Measurements from ENCODE around the gene SLC25A51.

The SLC25A51 gene

DNA sequence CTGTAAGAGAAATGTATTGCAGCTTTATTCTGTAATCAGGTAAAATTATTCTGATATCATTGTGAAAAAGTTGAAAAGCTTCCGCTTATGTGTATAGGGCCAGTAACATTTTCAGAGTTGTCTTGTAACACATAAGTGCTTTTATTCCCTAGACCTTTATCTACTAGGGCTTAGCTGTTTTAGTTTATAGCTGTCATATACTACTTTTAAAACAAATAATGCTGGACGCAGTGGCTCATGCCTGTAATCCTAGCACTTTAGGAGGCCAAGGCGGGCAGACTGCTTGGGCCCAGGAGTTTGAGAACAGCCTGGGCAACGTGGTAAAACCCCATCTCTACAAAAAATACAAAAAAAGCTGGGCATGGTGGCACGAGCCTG is 33.1 kb downstream of the SLC25A51 start:
- Histone ChIP-seq H3K4me1 (ENCODE audit: insufficient read depth, low read length, poor library complexity, severe bottlenecking) (no peaks in the 10 kb centered on the region), H4K20me1 (ENCODE audit: insufficient read depth, low read length, poor library complexity, severe bottlenecking) (no peaks in the 10 kb centered on the region), H3K4me3 (ENCODE audit: low read length, poor library complexity, severe bottlenecking) (no peak overlapping the region), H3K4me2 (ENCODE audit: low read depth, low read length, poor library complexity, severe bottlenecking) (no peak overlapping the region), H3F3A (ENCODE audit: low read depth) (no peaks in the 10 kb centered on the region), H3K79me2 (ENCODE audit: insufficient read depth, low read length) (no peaks in the 10 kb centered on the region), H3K9ac (ENCODE audit: low read depth, low read length, poor library complexity, severe bottlenecking) (no peak overlapping the region), H2AFZ (ENCODE audit: low read length) (no peak overlapping the region), H3K9me2 (replicated peaks; ENCODE audit: low read depth, low read length) (no peaks in the 10 kb centered on the region), H3K36me3 (ENCODE audit: insufficient read depth, low read length) (no peaks in the 10 kb centered on the region), H3K27me3 (ENCODE audit: insufficient read depth, low read length, poor library complexity, severe bottlenecking) (no peaks in the 10 kb centered on the region), H3K9me3 (ENCODE audit: insufficient read depth, low read depth, low read length) (no peaks in the 10 kb centered on the region)
- no peak for TF ChIP-seq EZH2phosphoT487 (IDR thresholded peaks at IDR 0.05; ENCODE audit: borderline replicate concordance)
- TF ChIP-seq, protein P1, sequence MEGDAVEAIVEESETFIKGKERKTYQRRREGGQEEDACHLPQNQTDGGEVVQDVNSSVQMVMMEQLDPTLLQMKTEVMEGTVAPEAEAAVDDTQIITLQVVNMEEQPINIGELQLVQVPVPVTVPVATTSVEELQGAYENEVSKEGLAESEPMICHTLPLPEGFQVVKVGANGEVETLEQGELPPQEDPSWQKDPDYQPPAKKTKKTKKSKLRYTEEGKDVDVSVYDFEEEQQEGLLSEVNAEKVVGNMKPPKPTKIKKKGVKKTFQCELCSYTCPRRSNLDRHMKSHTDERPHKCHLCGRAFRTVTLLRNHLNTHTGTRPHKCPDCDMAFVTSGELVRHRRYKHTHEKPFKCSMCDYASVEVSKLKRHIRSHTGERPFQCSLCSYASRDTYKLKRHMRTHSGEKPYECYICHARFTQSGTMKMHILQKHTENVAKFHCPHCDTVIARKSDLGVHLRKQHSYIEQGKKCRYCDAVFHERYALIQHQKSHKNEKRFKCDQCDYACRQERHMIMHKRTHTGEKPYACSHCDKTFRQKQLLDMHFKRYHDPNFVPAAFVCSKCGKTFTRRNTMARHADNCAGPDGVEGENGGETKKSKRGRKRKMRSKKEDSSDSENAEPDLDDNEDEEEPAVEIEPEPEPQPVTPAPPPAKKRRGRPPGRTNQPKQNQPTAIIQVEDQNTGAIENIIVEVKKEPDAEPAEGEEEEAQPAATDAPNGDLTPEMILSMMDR (conservative IDR thresholded peaks at IDR 0.05; ENCODE audit: low read length): no peak

DNA sequence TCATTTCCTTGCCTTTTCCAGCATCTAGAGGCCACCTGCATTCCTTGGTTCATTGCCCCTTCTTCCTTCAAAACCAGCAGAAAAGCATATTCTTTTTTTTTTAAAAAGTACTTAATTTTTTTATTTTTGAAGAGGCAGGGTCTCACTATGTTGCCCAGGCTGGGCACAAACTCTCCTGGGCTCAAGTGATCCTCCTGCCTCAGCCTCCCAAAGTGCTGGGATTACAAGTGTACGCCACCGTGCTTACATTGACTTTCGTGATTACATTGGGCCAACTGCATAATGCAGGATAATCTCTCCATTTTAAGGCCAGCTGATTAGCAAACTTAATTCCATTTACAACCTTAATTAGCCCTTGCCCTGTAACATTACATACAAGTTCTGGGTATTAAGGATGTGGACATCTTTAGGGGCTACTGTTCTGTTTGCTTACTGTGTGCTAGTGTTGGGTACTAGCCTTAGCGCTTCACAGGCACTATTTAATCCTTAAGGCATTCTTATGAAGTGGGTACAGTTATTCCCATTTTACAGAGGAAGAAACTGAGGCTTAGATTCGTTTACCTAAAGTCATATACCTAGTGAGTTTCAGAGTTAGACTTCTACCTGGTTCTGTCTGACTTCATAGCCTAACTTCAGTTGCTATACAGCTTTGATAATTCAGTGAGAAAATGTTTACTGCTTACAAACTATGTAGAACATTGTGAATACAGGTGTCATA is 33.7 kb downstream of the SLC25A51 start:
- H3K9me2 ChIP-seq (replicated peaks; ENCODE audit: low read depth, low read length): no peaks in the 10 kb centered on the region
- H3K36me3 ChIP-seq (ENCODE audit: insufficient read depth, low read length): no peaks in the 10 kb centered on the region
- H3K79me2 ChIP-seq (ENCODE audit: insufficient read depth, low read length): no peaks in the 10 kb centered on the region
- H4K20me1 ChIP-seq (ENCODE audit: insufficient read depth, low read length, poor library complexity, severe bottlenecking): no peaks in the 10 kb centered on the region
- H3K4me3 ChIP-seq (ENCODE audit: low read length, poor library complexity, severe bottlenecking): no peak overlapping the region
- H3K9me3 ChIP-seq (ENCODE audit: insufficient read depth, low read depth, low read length): no peaks in the 10 kb centered on the region
- no peaks in the 10 kb centered on the region for H3F3A ChIP-seq (ENCODE audit: low read depth)
- no peak overlapping the region for H3K9ac ChIP-seq (ENCODE audit: low read depth, low read length, poor library complexity, severe bottlenecking)
- no peaks in the 10 kb centered on the region for H3K27me3 ChIP-seq (ENCODE audit: insufficient read depth, low read length, poor library complexity, severe bottlenecking)
- H3K4me1 ChIP-seq (ENCODE audit: insufficient read depth, low read length, poor library complexity, severe bottlenecking): no peaks in the 10 kb centered on the region
- TF ChIP-seq, protein P1 (conservative IDR thresholded peaks at IDR 0.05; ENCODE audit: low read length): no peak
- no peak for TF ChIP-seq EZH2phosphoT487 (IDR thresholded peaks at IDR 0.05; ENCODE audit: borderline replicate concordance)
- no peak overlapping the region for H3K4me2 ChIP-seq (ENCODE audit: low read depth, low read length, poor library complexity, severe bottlenecking)
- no peak overlapping the region for H2AFZ ChIP-seq (ENCODE audit: low read length)

DNA sequence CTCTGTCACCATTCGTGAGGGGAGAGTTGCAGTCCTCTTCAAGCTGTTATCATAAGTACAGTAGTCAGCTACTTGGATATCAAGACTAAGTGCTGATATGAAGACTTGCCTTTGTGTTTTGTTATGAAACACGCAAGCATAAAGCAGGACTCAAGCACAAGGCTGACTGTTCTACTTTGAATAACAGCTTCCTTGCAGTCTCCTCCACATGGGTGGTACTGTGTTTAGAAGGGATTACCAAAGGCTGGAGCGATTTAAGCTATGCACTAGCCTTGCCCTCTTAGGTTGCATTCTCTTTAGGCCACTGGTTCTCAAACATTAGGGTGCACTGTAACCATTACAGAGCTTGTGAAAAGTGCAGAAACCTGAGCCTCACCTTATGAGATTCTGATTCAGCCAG is 41.4 kb downstream of the SLC25A51 start:
- H3F3A ChIP-seq (ENCODE audit: low read depth): no peaks in the 10 kb centered on the region
- H3K4me3 ChIP-seq (ENCODE audit: low read length, poor library complexity, severe bottlenecking): no peak overlapping the region
- H3K4me2 ChIP-seq (ENCODE audit: low read depth, low read length, poor library complexity, severe bottlenecking): no peak overlapping the region
- H3K79me2 ChIP-seq (ENCODE audit: insufficient read depth, low read length): no peaks in the 10 kb centered on the region
- no peaks in the 10 kb centered on the region for H4K20me1 ChIP-seq (ENCODE audit: insufficient read depth, low read length, poor library complexity, severe bottlenecking)
- H3K9ac ChIP-seq (ENCODE audit: low read depth, low read length, poor library complexity, severe bottlenecking): no peak overlapping the region
- peaks cover 25% of the 10 kb centered on the region; the same call in 1 of the 2 replicates for H3K36me3 ChIP-seq (ENCODE audit: insufficient read depth, low read length)
- TF ChIP-seq EZH2phosphoT487 (IDR thresholded peaks at IDR 0.05; ENCODE audit: borderline replicate concordance): no peak
- TF ChIP-seq, protein P1 (conservative IDR thresholded peaks at IDR 0.05; ENCODE audit: low read length): no peak
- H2AFZ ChIP-seq (ENCODE audit: low read length): no peak overlapping the region
- H3K9me3 ChIP-seq (ENCODE audit: insufficient read depth, low read depth, low read length): no peaks in the 10 kb centered on the region
- no peaks in the 10 kb centered on the region for H3K9me2 ChIP-seq (replicated peaks; ENCODE audit: low read depth, low read length)
- no peaks in the 10 kb centered on the region for H3K27me3 ChIP-seq (ENCODE audit: insufficient read depth, low read length, poor library complexity, severe bottlenecking)
- no peaks in the 10 kb centered on the region for H3K4me1 ChIP-seq (ENCODE audit: insufficient read depth, low read length, poor library complexity, severe bottlenecking)

All from Loucy (cell line).